Right atrium auricular region (tissue), 2 donors: ENCODE data around the gene ENTHD1. TPM values are rescaled to one million over a fixed set of nuclear protein-coding genes. Genes with fewer than 3 reads are reported as not detected.

Experiments
- DNase-seq: peaks from one replicate; pipeline ENCODE4 v3.0.0-alpha.2; 2019; ENCODE audit warnings: low spot score
- H3K27ac ChIP-seq, 2 donors: fragments of 200-600 bp; sonication (generic); 1 replicate in 1 of 2; 2 replicates in 1 of 2; pipeline ENCODE4 v1.5.1; 2016 to 2019
- H3K27me3 ChIP-seq, 2 donors: fragments of 200-600 bp; sonication (generic); one replicate each; pipeline versions ENCODE4 v1.5.1 to v1.6.0; 2017 to 2019
- H3K36me3 ChIP-seq: fragments of 200-600 bp; sonication (generic); one replicate; pipeline ENCODE4 v1.5.1; 2016
- H3K4me1 ChIP-seq, 2 donors: fragments of 200-600 bp; sonication (generic); one replicate each; pipeline versions ENCODE4 v1.5.1 to v1.6.0; 2017 to 2019
- H3K4me3 ChIP-seq, 2 donors: fragments of 200-600 bp; sonication (generic); 1 replicate in 1 of 2; 2 replicates in 1 of 2; pipeline ENCODE4 v1.5.1; 2017 to 2019; ENCODE audit warnings: mild to moderate bottlenecking in 1 of 2, moderate library complexity in 1 of 2
- H3K9me3 ChIP-seq, 2 donors: fragments of 200-600 bp; sonication (generic); one replicate each; pipeline ENCODE4 v1.5.1; 2019
- total RNA-seq, 2 donors: library from RNA; depleted of rRNA; stranded (reverse); fragments of >200 nt; gene quantifications; one replicate each; pipeline ENCODE4 v1.1.0, GENCODE V29; 2016
- TF ChIP-seq, protein P1 (sequence below), 2 donors: fragments of 200-600 bp; sonication (generic); IDR thresholded peaks; one replicate each; pipeline ENCODE4 v1.5.1; 2019; ENCODE audit warnings: antibody characterized with exemption in 2 of 2

Gene ENTHD1
- total RNA-seq, 2 donors from 2014 or later: not detected

DNA sequence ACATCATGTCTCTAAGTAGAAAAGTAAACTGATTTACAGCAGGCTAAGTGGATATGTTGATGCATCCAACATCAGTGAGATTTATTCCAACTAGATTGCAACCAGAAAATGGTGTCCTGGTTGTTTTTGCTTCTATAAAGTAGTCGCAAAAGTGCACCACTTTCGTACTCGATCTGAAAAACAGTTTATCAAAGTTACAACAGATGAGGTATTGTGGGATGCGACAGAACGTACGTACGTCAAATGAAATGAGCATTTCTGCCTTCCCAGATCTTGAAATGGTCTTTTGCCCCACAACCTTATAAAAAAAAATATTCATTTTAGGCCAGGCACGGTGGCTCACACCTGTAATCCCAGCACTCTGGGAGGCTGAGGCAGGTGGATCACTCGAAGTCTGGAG, 21.0 kb upstream of the ENTHD1 start:
- Histone ChIP-seq H3K9me3 (no peaks in the 10 kb centered on the region), H3K4me1 (no peaks in the 10 kb centered on the region), H3K4me3 (no peak overlapping the region), H3K36me3 (no peaks in the 10 kb centered on the region), H3K27me3 (no peaks in the 10 kb centered on the region), H3K27ac (no peak overlapping the region)
- TF ChIP-seq, protein P1, sequence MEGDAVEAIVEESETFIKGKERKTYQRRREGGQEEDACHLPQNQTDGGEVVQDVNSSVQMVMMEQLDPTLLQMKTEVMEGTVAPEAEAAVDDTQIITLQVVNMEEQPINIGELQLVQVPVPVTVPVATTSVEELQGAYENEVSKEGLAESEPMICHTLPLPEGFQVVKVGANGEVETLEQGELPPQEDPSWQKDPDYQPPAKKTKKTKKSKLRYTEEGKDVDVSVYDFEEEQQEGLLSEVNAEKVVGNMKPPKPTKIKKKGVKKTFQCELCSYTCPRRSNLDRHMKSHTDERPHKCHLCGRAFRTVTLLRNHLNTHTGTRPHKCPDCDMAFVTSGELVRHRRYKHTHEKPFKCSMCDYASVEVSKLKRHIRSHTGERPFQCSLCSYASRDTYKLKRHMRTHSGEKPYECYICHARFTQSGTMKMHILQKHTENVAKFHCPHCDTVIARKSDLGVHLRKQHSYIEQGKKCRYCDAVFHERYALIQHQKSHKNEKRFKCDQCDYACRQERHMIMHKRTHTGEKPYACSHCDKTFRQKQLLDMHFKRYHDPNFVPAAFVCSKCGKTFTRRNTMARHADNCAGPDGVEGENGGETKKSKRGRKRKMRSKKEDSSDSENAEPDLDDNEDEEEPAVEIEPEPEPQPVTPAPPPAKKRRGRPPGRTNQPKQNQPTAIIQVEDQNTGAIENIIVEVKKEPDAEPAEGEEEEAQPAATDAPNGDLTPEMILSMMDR (IDR thresholded peaks at IDR 0.05): no peak
- DNase-seq: no peak

DNA sequence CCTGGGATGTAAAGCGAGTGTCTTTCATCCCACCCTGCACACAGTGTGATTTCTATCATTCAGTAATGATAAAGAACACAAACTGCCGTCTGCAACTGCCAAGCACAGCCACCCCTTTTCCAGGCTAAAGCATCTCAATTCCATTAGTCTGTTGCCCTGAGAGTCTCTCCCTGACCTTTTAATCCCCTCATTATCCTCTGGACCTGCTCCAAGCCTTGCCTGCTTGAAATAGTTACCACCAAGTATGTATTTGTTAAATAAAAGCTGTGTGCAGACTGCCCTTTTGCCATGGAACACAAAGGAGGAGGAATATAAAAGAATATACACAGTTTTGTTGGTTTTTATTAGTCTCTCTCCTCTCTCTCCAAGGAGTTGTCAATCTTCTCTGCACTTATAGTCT, 20.3 kb upstream of the ENTHD1 start:
- Histone ChIP-seq H3K4me1 (no peaks in the 10 kb centered on the region), H3K27me3 (no peaks in the 10 kb centered on the region), H3K27ac (no peak overlapping the region), H3K9me3 (no peaks in the 10 kb centered on the region), H3K4me3 (no peak overlapping the region), H3K36me3 (no peaks in the 10 kb centered on the region)
- DNase-seq: no peak
- TF ChIP-seq, protein P1 (IDR thresholded peaks at IDR 0.05): no peak

DNA sequence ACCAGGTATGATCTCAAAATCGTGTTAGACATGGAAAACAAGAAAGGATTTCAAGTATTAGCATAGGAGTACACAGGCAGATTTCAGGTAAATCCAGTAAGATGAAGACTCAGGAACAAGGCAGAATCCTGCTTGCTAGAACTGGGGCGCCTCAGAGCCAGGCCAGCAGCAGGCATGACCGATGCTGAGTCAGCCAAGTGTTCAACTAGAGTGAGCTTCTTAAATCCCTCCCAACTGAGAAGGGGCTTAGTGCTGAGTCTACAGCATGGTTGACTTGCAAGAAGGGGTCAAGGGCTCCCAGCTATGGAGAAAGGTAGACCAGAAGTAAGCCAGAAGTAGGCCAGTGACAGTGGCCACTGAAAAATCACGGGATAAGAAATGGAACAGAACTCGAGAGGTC, 19.8 kb upstream of the ENTHD1 start:
- Histone ChIP-seq H3K9me3 (no peaks in the 10 kb centered on the region), H3K4me1 (no peaks in the 10 kb centered on the region), H3K4me3 (no peak overlapping the region), H3K27ac (no peak overlapping the region), H3K36me3 (no peaks in the 10 kb centered on the region), H3K27me3 (no peaks in the 10 kb centered on the region)
- TF ChIP-seq, protein P1 (IDR thresholded peaks at IDR 0.05): no peak
- DNase-seq: no peak

DNA sequence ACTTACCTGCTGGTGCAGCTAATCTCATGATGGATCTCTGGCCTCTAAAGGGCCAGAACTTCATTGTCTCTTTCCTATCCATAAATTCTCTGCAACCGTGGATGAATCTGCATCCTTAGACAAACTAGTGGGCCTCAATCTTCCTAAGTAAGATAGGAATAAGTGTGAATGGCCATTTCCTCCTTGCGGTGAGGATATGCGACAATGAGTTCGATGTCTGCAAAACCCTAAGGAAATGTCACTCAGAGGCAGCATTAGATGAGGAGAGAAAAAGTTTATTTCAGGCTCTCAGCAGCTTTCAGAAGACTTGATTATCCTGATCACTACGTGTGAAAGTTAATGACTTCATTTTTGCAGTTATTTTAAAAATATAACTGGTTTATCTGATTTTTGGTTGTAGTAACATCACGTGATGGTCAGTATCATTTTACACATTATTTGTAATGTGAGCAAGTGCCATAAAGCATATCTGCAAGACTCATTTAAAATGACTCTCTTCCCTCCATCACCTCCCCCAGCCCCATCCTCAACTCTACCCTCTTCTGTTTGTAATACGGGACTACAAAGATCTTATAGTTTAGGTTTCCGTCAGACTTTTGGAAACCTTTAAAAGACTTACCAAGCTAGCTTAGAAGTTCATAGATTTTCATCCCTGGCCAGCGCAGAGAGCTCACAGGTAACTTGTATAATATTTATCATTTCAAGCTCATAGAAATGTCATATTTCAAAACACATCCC, 17.5 kb upstream of the ENTHD1 start:
- no peaks in the 10 kb centered on the region for H3K4me1 ChIP-seq
- DNase-seq: no peak
- no peaks in the 10 kb centered on the region for H3K36me3 ChIP-seq
- no peaks in the 10 kb centered on the region for H3K9me3 ChIP-seq
- TF ChIP-seq, protein P1 (IDR thresholded peaks at IDR 0.05): no peak
- no peak overlapping the region for H3K4me3 ChIP-seq
- H3K27ac ChIP-seq: no peak overlapping the region
- H3K27me3 ChIP-seq: no peaks in the 10 kb centered on the region

DNA sequence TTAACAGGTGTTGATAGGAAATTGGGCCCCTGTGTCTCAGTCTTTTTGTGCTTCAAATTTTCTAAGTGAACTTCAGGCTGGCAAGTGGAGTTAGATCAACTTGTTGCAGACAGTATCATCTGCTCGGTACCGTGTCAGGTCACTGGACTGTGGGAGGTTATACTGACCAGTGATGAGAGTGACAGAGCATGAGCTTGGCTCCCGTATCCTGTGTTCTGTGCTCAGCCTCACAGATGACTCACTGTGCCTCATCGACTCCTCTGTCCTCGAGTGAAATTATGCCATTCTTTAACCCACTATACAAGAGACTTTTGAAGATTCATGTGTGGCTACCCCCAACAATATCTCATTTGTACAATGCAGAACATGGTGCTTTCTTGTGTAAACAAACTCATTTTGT, 15.2 kb upstream of the ENTHD1 start:
- no peaks in the 10 kb centered on the region for H3K27me3 ChIP-seq

More for the DNA sequence above, 15.2 kb upstream of the ENTHD1 start:
- no peak overlapping the region for H3K27ac ChIP-seq
- TF ChIP-seq, protein P1 (IDR thresholded peaks at IDR 0.05): no peak
- H3K4me1 ChIP-seq: no peaks in the 10 kb centered on the region
- H3K36me3 ChIP-seq: no peaks in the 10 kb centered on the region
- H3K9me3 ChIP-seq: no peaks in the 10 kb centered on the region
- DNase-seq: no peak
- no peak overlapping the region for H3K4me3 ChIP-seq
